ENCODE results near the gene MYO3B. TPM values are rescaled to one million over a fixed set of nuclear protein-coding genes. Genes with fewer than 3 reads are reported as not detected.

Gene MYO3B
- total RNA-seq, 2 donors from 2014 or later = 0.05 to 0.32 TPM

- no peak overlapping the region for H3K9ac ChIP-seq (ENCODE audit: low read depth in 2 of 2, low read length in 2 of 2)
- DNase-seq = no peak
- intact Hi-C loops (cut with DNase I) = loop anchor here (5.0 to 10.0 kb wide), 2 partner anchors 129 to 581 kb away; partner anchors contain the start of gene GAD1
- H3K4me3 ChIP-seq = no peak overlapping the region
- H3K27ac ChIP-seq = no peak overlapping the region
- peak; percentile 38 for TF ChIP-seq CTCF (IDR thresholded peaks at IDR 0.05)
- H3K9me3 ChIP-seq = no peaks in the 10 kb centered on the region
- H3K27me3 ChIP-seq = no peaks in the 10 kb centered on the region
- no peaks in the 10 kb centered on the region for H3K4me1 ChIP-seq
- H3K36me3 ChIP-seq = no peaks in the 10 kb centered on the region
These were observed 58.1 kb downstream of the MYO3B start for GRCh38 chr2:170235860-170236679.

- intact Hi-C loops (cut with DNase I) = loop anchor here (5.0 to 10.0 kb wide), 2 partner anchors 128 to 581 kb away; partner anchors contain the start of gene GAD1
- Histone ChIP-seq H3K9me3 (no peaks in the 10 kb centered on the region), H3K4me1 (no peaks in the 10 kb centered on the region), H3K27ac (no peak overlapping the region), H3K9ac (ENCODE audit: low read depth in 2 of 2, low read length in 2 of 2) (no peak overlapping the region), H3K4me3 (no peak overlapping the region), H3K36me3 (no peaks in the 10 kb centered on the region), H3K27me3 (no peaks in the 10 kb centered on the region)
- no peak for DNase-seq
- TF ChIP-seq CTCF (IDR thresholded peaks at IDR 0.05) = no peak
These were observed 58.7 kb downstream of the MYO3B start for GRCh38 chr2:170236680-170237047.

- no peaks in the 10 kb centered on the region for H3K9me3 ChIP-seq
- TF ChIP-seq CTCF (IDR thresholded peaks at IDR 0.05) = no peak
- intact Hi-C loops (cut with DNase I) = loop anchor here (5.0 to 10.0 kb wide), 2 partner anchors 127 to 580 kb away; partner anchors contain the start of gene GAD1
These were observed 59.7 kb downstream of the MYO3B start for GRCh38 chr2:170237572-170238120.

GRCh38 chr2:170238776-170239175, 60.8 kb downstream of the MYO3B start:
- H3K9me3 ChIP-seq = no peaks in the 10 kb centered on the region

More at GRCh38 chr2:170237572-170238120, 59.7 kb downstream of the MYO3B start:
- H3K4me1 ChIP-seq = no peaks in the 10 kb centered on the region
- no peak overlapping the region for H3K27ac ChIP-seq
- H3K4me3 ChIP-seq = no peak overlapping the region
- H3K36me3 ChIP-seq = no peaks in the 10 kb centered on the region
- no peak for DNase-seq
- no peak overlapping the region for H3K9ac ChIP-seq (ENCODE audit: low read depth in 2 of 2, low read length in 2 of 2)
- H3K27me3 ChIP-seq = no peaks in the 10 kb centered on the region

GRCh38 chr2:170240629-170241028, 62.7 kb downstream of the MYO3B start:
- no peak overlapping the region for H3K9ac ChIP-seq (ENCODE audit: low read depth in 2 of 2, low read length in 2 of 2)
- H3K4me1 ChIP-seq = no peaks in the 10 kb centered on the region
- DNase-seq = no peak
- no peaks in the 10 kb centered on the region for H3K36me3 ChIP-seq
- no peaks in the 10 kb centered on the region for H3K27me3 ChIP-seq
- no peak overlapping the region for H3K27ac ChIP-seq
- no peaks in the 10 kb centered on the region for H3K9me3 ChIP-seq
- TF ChIP-seq CTCF (IDR thresholded peaks at IDR 0.05) = no peak
- intact Hi-C loops (cut with DNase I) = no loop called here
- no peak overlapping the region for H3K4me3 ChIP-seq

More at GRCh38 chr2:170238776-170239175, 60.8 kb downstream of the MYO3B start:
- Histone ChIP-seq H3K27me3 (no peaks in the 10 kb centered on the region), H3K27ac (no peak overlapping the region), H3K4me3 (no peak overlapping the region), H3K9ac (ENCODE audit: low read depth in 2 of 2, low read length in 2 of 2) (peak overlapping the region in 1 of 2 donors; percentile 2), H3K36me3 (no peaks in the 10 kb centered on the region), H3K4me1 (no peaks in the 10 kb centered on the region)
- no peak for TF ChIP-seq CTCF (IDR thresholded peaks at IDR 0.05)
- no peak for DNase-seq
- intact Hi-C loops (cut with DNase I) = loop anchor here (5.0 to 10.0 kb wide), 2 partner anchors 126 to 579 kb away; partner anchors contain the start of gene GAD1

Data from colonic mucosa (tissue), 4 donors.